Thymus (tissue), 11 donors: ENCODE results near the gene ARL8B. TPM values are rescaled to one million over a fixed set of nuclear protein-coding genes. Genes with fewer than 3 reads are reported as not detected.
A peak's percentile ranks its signal among the peaks of the same experiment; 100 is the strongest.

Experiments used
- DNase-seq, 9 donors: peaks; one replicate each; pipeline ENCODE4 v3.0.0-alpha.2; 2013; ENCODE audit warnings: low spot score in 9 of 9, low read depth in 6 of 9, missing footprints in 1 of 9
- H3K27ac ChIP-seq, 2 donors: one replicate each; pipeline ENCODE4 v1.5.1; 2013; ENCODE audit warnings: control low read depth in 1 of 2, low read depth in 1 of 2, low read length in 1 of 2, mild to moderate bottlenecking in 1 of 2, moderate library complexity in 1 of 2
- H3K27me3 ChIP-seq, 2 donors: one replicate each; pipeline ENCODE4 v1.5.1; 2013; ENCODE audit warnings: low read length in 1 of 2; ENCODE audit not compliant: control insufficient read depth in 2 of 2, insufficient read depth in 1 of 2
- H3K36me3 ChIP-seq, 2 donors: one replicate each; pipeline ENCODE4 v1.5.1; 2013; ENCODE audit warnings: low read length in 1 of 2, mild to moderate bottlenecking in 1 of 2, moderate library complexity in 1 of 2; ENCODE audit not compliant: control insufficient read depth in 2 of 2, insufficient read depth in 2 of 2
- H3K4me1 ChIP-seq, 2 donors: one replicate each; pipeline ENCODE4 v1.5.1; 2013; ENCODE audit warnings: low read length in 2 of 2; ENCODE audit not compliant: control insufficient read depth in 2 of 2, insufficient read depth in 2 of 2
- H3K4me3 ChIP-seq, 2 donors: one replicate each; pipeline ENCODE4 v1.5.1; 2013; ENCODE audit warnings: low read length in 2 of 2, control low read depth in 1 of 2, mild to moderate bottlenecking in 1 of 2
- H3K9me3 ChIP-seq, 2 donors: one replicate each; pipeline ENCODE4 v1.5.1; 2013; ENCODE audit warnings: low read length in 1 of 2, mild to moderate bottlenecking in 1 of 2; ENCODE audit not compliant: control insufficient read depth in 2 of 2, insufficient read depth in 1 of 2
- WGBS: extraction: QIAGEN DNeasy Blood & Tissue Kit; methylation state at CpG from one replicate; pipeline ENCODE4 v1.1.7; 2013; 5-methylcytosine and 5-hydroxymethylcytosine counted together
- polyA plus RNA-seq: library from polyadenylated mRNA; stranded (reverse); fragments of 200-250 nt; gene quantifications from one replicate; pipeline ENCODE4 v1.2.3, GENCODE V29; 2013
- total RNA-seq: library from RNA; stranded (reverse); fragments of 120-200 nt; gene quantifications from one replicate; pipeline ENCODE4 v1.2.4, GENCODE V29; 2013
- donor health status: healthy.

The ARL8B gene
- total and polyA plus RNA-seq, 2 donors = 29.8 to 53.2 TPM

- Histone ChIP-seq H3K27ac (peak overlapping the region in 1 of 2 donors; percentile 78), H3K36me3 (peaks cover 4 to 15% of the 10 kb centered on the region in 2 donors), H3K4me3 (no peak overlapping the region), H3K9me3 (no peaks in the 10 kb centered on the region), H3K4me1 (peaks cover 17 to 33% of the 10 kb centered on the region in 2 donors), H3K27me3 (no peaks in the 10 kb centered on the region)
- WGBS = 35% methylated on average over 6 of the region's 6 CpGs
- peak in 7 of 9 donors; percentile 36 to 84 (median 60) for DNase-seq
These were observed 14.3 kb downstream of the ARL8B start for GRCh38 chr3:5136211-5136918.

GRCh38 chr3:5136919-5137429, 14.9 kb downstream of the ARL8B start:
- H3K9me3 ChIP-seq = no peaks in the 10 kb centered on the region
- H3K36me3 ChIP-seq = peaks cover 10 to 19% of the 10 kb centered on the region in 2 donors
- DNase-seq = no peak
- H3K27me3 ChIP-seq = no peaks in the 10 kb centered on the region
- 79% methylated on average over 2 of the region's 2 CpGs for WGBS
- H3K27ac ChIP-seq = peak overlapping the region in 1 of 2 donors; percentile 78
- H3K4me3 ChIP-seq = no peak overlapping the region
- peaks cover 17 to 33% of the 10 kb centered on the region in 2 donors for H3K4me1 ChIP-seq

- peaks cover 11 to 26% of the 10 kb centered on the region in 2 donors for H3K36me3 ChIP-seq
- peaks cover 17 to 33% of the 10 kb centered on the region in 2 donors for H3K4me1 ChIP-seq
- peaks cover under 1 to 12% of the 10 kb centered on the region in 2 donors for H3K9me3 ChIP-seq
- H3K4me3 ChIP-seq = no peak overlapping the region
- DNase-seq = no peak
- H3K27ac ChIP-seq = peak overlapping the region in 1 of 2 donors; percentile 3
- 92% methylated on average over 5 of the region's 5 CpGs for WGBS
- no peaks in the 10 kb centered on the region for H3K27me3 ChIP-seq
These were observed 16.3 kb downstream of the ARL8B start for GRCh38 chr3:5138214-5138981.

- H3K36me3 ChIP-seq = peaks cover 15 to 36% of the 10 kb centered on the region in 2 donors
- H3K4me3 ChIP-seq = no peak overlapping the region
- H3K27ac ChIP-seq = no peak overlapping the region
- 82% methylated on average over 4 of the region's 4 CpGs for WGBS
- H3K9me3 ChIP-seq = peaks cover 1 to 17% of the 10 kb centered on the region in 2 donors
- H3K27me3 ChIP-seq = no peaks in the 10 kb centered on the region
- no peak for DNase-seq
- peaks cover 17 to 33% of the 10 kb centered on the region in 2 donors for H3K4me1 ChIP-seq
These were observed 18.1 kb downstream of the ARL8B start for GRCh38 chr3:5140230-5140621.

- Histone ChIP-seq H3K4me3 (no peak overlapping the region), H3K27me3 (no peaks in the 10 kb centered on the region), H3K36me3 (peaks cover 15 to 36% of the 10 kb centered on the region in 2 donors), H3K9me3 (peaks cover 1 to 20% of the 10 kb centered on the region in 2 donors), H3K4me1 (peaks cover 17 to 32% of the 10 kb centered on the region in 2 donors), H3K27ac (no peak overlapping the region)
- DNase-seq = no peak
- 95% methylated on average over 6 of the region's 6 CpGs for WGBS
These were observed 18.7 kb downstream of the ARL8B start for GRCh38 chr3:5140839-5141238.

- no peak for DNase-seq
- 99% methylated on average over 4 of the region's 4 CpGs for WGBS
- Histone ChIP-seq H3K36me3 (peaks cover 18 to 36% of the 10 kb centered on the region in 2 donors), H3K9me3 (peaks cover 1 to 20% of the 10 kb centered on the region in 2 donors), H3K27me3 (no peaks in the 10 kb centered on the region), H3K4me1 (peaks cover 15 to 26% of the 10 kb centered on the region in 2 donors), H3K4me3 (no peak overlapping the region), H3K27ac (no peak overlapping the region)
These were observed 19.7 kb downstream of the ARL8B start for GRCh38 chr3:5141760-5142159.

GRCh38 chr3:5143464-5143863, 21.4 kb downstream of the ARL8B start:
- Histone ChIP-seq H3K4me1 (peaks cover 12 to 14% of the 10 kb centered on the region in 2 donors), H3K36me3 (peaks cover 18 to 36% of the 10 kb centered on the region in 2 donors), H3K4me3 (no peak overlapping the region), H3K9me3 (peaks cover 1 to 20% of the 10 kb centered on the region in 2 donors), H3K27me3 (no peaks in the 10 kb centered on the region), H3K27ac (no peak overlapping the region)
- DNase-seq = no peak
- WGBS = 99% methylated on average over 4 of the region's 4 CpGs

- no peaks in the 10 kb centered on the region for H3K27me3 ChIP-seq
- H3K4me1 ChIP-seq = peaks cover 3 to 9% of the 10 kb centered on the region in 2 donors
- H3K27ac ChIP-seq = no peak overlapping the region
- H3K4me3 ChIP-seq = no peak overlapping the region
- DNase-seq = no peak
- H3K9me3 ChIP-seq = peaks cover 1 to 24% of the 10 kb centered on the region in 2 donors
- peaks cover 26 to 36% of the 10 kb centered on the region in 2 donors for H3K36me3 ChIP-seq
- 96% methylated on average over 5 of the region's 5 CpGs for WGBS
These were observed 22.4 kb downstream of the ARL8B start for GRCh38 chr3:5144316-5144994.
